ENCODE data around the gene RABGAP1L. TPM values are rescaled to one million over a fixed set of nuclear protein-coding genes. Genes with fewer than 3 reads are reported as not detected.
"Not testable (repeated sequence)": the region's sequence is repeated elsewhere in the genome, so short reads cannot be mapped to it uniquely, and the experiment has no call there.

Gene RABGAP1L
- total RNA-seq, 4 donors from 2014 or later = 48.2 to 102 (median 59.1) TPM

DNA sequence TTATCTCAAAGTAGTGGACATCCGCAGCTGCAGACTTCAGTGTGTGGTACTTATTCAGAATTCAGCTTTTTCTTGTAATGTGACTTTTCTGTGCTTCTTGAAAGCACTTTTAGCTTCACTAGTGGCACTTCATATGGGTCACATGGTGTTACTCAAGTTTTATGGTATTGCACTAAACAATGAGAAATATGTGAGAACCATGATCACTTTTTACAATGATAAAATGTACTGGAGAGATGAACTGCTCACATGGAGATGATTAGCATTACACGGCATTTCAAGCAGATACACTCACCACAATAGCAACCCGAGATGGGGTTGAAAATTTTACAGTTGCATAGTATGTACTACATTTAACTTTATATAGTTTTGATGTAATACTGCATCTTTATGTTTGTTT is 248.3 kb downstream of the RABGAP1L start:
- TF ChIP-seq POLR2AphosphoS5 (IDR thresholded peaks at IDR 0.05) (no peak), POLR2A (IDR thresholded peaks at IDR 0.05) (no peak), CTCF (IDR thresholded peaks at IDR 0.05) (no peak), EP300 (IDR thresholded peaks at IDR 0.05) (no peak)
- H3K4me3 ChIP-seq = no peak overlapping the region
- H3K27me3 ChIP-seq = no peaks in the 10 kb centered on the region
- DNase-seq (ENCODE audit: low spot score in 2 of 2) = no peak
- H3K9me3 ChIP-seq = no peaks in the 10 kb centered on the region
- no peak overlapping the region for H3K27ac ChIP-seq
- H3K4me1 ChIP-seq = no peaks in the 10 kb centered on the region
- no peaks in the 10 kb centered on the region for H3K36me3 ChIP-seq
- WGBS = 85% methylated on average over 3 of the region's 3 CpGs

- Histone ChIP-seq H3K27me3 (no peaks in the 10 kb centered on the region), H3K27ac (no peak overlapping the region), H3K4me3 (no peak overlapping the region), H3K4me1 (no peaks in the 10 kb centered on the region), H3K36me3 (no peaks in the 10 kb centered on the region), H3K9me3 (no peaks in the 10 kb centered on the region)
- no peak for DNase-seq (ENCODE audit: low spot score in 2 of 2)
- TF ChIP-seq CTCF (IDR thresholded peaks at IDR 0.05) = no peak
- TF ChIP-seq EP300 (IDR thresholded peaks at IDR 0.05) = no peak
- TF ChIP-seq POLR2AphosphoS5 (IDR thresholded peaks at IDR 0.05) = no peak
- TF ChIP-seq POLR2A (IDR thresholded peaks at IDR 0.05) = no peak
- 45% methylated on average over 2 of the region's 2 CpGs for WGBS
Observed at GRCh38 chr1:174408146-174408545, 248.8 kb downstream of the RABGAP1L start.

DNA sequence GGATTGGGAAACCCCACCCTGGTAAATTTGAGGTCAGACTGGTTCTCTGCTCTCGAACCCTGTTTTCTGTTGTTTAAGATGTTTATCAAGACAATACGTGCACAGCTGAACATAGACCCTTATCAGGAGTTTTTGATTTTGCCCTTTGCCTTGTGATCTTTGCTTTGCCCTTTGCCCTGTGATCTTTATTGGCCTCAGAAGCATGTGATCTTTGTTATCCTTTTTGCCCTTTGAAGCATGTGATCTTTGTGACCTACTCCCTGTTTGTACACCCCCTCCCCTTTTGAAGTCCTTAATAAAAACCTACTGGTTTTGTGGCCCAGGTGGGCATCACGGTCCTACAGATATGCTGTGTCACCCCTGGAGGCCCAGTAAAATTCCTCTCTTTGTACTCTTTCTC is 250.5 kb downstream of the RABGAP1L start:
- not testable (repeated sequence) for H3K9me3 ChIP-seq; H3K4me1 ChIP-seq; DNase-seq (ENCODE audit: low spot score in 2 of 2); H3K27ac ChIP-seq; H3K4me3 ChIP-seq; H3K27me3 ChIP-seq; H3K36me3 ChIP-seq
- 93% methylated on average over 3 of the region's 3 CpGs for WGBS

DNA sequence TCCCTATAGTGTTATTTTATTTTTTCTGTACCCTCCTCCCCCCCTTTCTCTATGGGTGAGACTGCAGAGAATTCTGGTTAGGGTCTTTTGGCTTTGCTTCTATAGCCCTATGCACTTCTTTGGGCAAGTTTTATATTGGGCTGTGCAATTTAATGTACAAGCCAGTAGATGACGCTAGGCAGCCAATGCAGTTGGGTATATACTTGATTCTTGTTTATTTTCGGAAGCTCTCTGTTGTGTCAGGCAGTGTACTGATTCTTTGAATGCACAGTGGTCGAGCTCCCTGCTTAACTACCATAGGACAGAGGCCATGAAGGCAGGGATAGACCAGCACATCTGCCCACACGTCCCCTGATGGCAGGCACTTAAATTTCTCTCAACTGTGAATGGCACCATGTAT is 254.3 kb downstream of the RABGAP1L start:
- no peak for DNase-seq (ENCODE audit: low spot score in 2 of 2)
- WGBS = 78% methylated on average over 4 of the region's 4 CpGs
- Histone ChIP-seq H3K9me3 (no peaks in the 10 kb centered on the region), H3K36me3 (no peaks in the 10 kb centered on the region), H3K4me1 (no peaks in the 10 kb centered on the region), H3K27me3 (no peaks in the 10 kb centered on the region), H3K4me3 (no peak overlapping the region), H3K27ac (no peak overlapping the region)
- TF ChIP-seq EP300 (IDR thresholded peaks at IDR 0.05) = no peak
- TF ChIP-seq POLR2AphosphoS5 (IDR thresholded peaks at IDR 0.05) = no peak
- TF ChIP-seq CTCF (IDR thresholded peaks at IDR 0.05) = no peak
- TF ChIP-seq POLR2A (IDR thresholded peaks at IDR 0.05) = no peak

DNA sequence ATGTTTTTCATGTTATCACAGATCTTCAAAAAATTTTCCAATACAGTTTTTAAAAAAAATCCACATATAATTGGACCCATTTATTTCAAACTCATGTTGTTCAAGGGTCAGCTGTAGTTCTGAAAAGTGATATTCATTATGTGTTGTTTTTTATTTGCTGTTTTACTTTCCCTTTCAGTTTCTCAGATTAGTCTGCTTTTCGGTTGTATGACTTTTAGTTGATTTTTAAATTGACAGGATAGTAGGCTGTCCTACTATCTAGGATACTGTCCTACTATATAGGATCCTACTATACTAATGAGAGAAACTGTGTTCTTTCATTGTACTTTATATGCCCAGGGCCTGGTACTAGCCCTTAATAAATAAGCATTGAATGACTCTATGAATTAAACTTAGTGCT is 254.9 kb downstream of the RABGAP1L start:
- Histone ChIP-seq H3K9me3 (no peaks in the 10 kb centered on the region), H3K4me1 (no peaks in the 10 kb centered on the region), H3K27me3 (no peaks in the 10 kb centered on the region), H3K27ac (no peak overlapping the region), H3K36me3 (no peaks in the 10 kb centered on the region), H3K4me3 (no peak overlapping the region)
- no peak for DNase-seq (ENCODE audit: low spot score in 2 of 2)
- TF ChIP-seq POLR2AphosphoS5 (IDR thresholded peaks at IDR 0.05) (no peak), EP300 (IDR thresholded peaks at IDR 0.05) (no peak), POLR2A (IDR thresholded peaks at IDR 0.05) (no peak), CTCF (IDR thresholded peaks at IDR 0.05) (no peak)
- WGBS = 35% methylated on average over 1 of the region's 1 CpG

DNA sequence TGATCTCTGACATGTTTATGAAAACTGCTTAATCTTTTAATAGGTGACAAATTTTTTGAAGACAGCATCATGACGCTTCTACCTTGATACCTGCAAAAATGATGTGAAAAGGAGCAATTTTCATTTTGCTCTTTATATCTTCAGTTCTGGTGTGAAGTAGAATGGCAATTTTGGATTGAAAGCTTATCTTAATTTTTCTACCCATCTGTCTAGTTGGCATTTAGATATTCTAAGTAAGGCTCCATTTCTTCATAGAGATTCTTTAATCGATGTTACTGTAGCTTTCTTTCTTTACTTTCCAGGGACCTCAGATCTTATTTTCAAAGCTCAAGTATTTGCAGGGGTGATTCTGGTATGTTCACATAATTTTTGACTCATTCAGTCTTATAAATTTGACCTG is 256.2 kb downstream of the RABGAP1L start:
- Histone ChIP-seq H3K4me3 (no peak overlapping the region), H3K27ac (no peak overlapping the region), H3K27me3 (no peaks in the 10 kb centered on the region), H3K4me1 (no peaks in the 10 kb centered on the region), H3K9me3 (no peaks in the 10 kb centered on the region), H3K36me3 (no peaks in the 10 kb centered on the region)
- DNase-seq (ENCODE audit: low spot score in 2 of 2) = no peak
- 92% methylated on average over 2 of the region's 2 CpGs for WGBS
- TF ChIP-seq POLR2A (IDR thresholded peaks at IDR 0.05) = no peak
- TF ChIP-seq CTCF (IDR thresholded peaks at IDR 0.05) = no peak
- no peak for TF ChIP-seq EP300 (IDR thresholded peaks at IDR 0.05)
- TF ChIP-seq POLR2AphosphoS5 (IDR thresholded peaks at IDR 0.05) = no peak
